IPS-18a (cell line): ENCODE results near the gene ZNF200.

Experiments used
- H3K27ac ChIP-seq: one replicate; pipeline ENCODE4 v1.5.1; 2013; ENCODE audit warnings: low read length
- H3K27me3 ChIP-seq: one replicate; pipeline ENCODE4 v1.6.1; 2013; ENCODE audit warnings: mild to moderate bottlenecking, low read length; ENCODE audit not compliant: control insufficient read depth, insufficient read depth
- H3K36me3 ChIP-seq: one replicate; pipeline ENCODE4 v1.6.1; 2013; ENCODE audit warnings: low read depth, low read length; ENCODE audit not compliant: control insufficient read depth
- H3K4me1 ChIP-seq: one replicate; pipeline ENCODE4 v1.6.1; 2013; ENCODE audit warnings: low read depth, low read length; ENCODE audit not compliant: control insufficient read depth
- H3K4me3 ChIP-seq: one replicate; pipeline ENCODE4 v1.5.1; 2013; ENCODE audit warnings: low read length
- H3K9ac ChIP-seq: one replicate; pipeline ENCODE4 v1.6.1; 2013; ENCODE audit warnings: mild to moderate bottlenecking, low read length, moderate library complexity
- H3K9me3 ChIP-seq: one replicate; pipeline ENCODE4 v1.6.1; 2013; ENCODE audit warnings: low read depth, low read length; ENCODE audit not compliant: control insufficient read depth

The ZNF200 gene

GRCh38 chr16:3193221-3194212, 41.4 kb downstream of the ZNF200 start:
- Histone ChIP-seq H3K4me1 (peaks cover 16% of the 10 kb centered on the region), H3K9me3 (no peaks in the 10 kb centered on the region), H3K9ac (no peak overlapping the region), H3K27me3 (peaks cover 34% of the 10 kb centered on the region), H3K4me3 (no peak overlapping the region), H3K36me3 (no peaks in the 10 kb centered on the region), H3K27ac (no peak overlapping the region)

GRCh38 chr16:3192476-3193019, 42.4 kb downstream of the ZNF200 start:
- Histone ChIP-seq H3K9ac (no peak overlapping the region), H3K9me3 (no peaks in the 10 kb centered on the region), H3K4me1 (peaks cover 16% of the 10 kb centered on the region), H3K27ac (no peak overlapping the region), H3K27me3 (peaks cover 38% of the 10 kb centered on the region), H3K4me3 (no peak overlapping the region), H3K36me3 (no peaks in the 10 kb centered on the region)

- no peaks in the 10 kb centered on the region for H3K36me3 ChIP-seq
- H3K4me3 ChIP-seq: peak overlapping the region; percentile 82
- no peak overlapping the region for H3K27ac ChIP-seq
- no peaks in the 10 kb centered on the region for H3K9me3 ChIP-seq
- peaks cover 52% of the 10 kb centered on the region for H3K27me3 ChIP-seq
- no peak overlapping the region for H3K9ac ChIP-seq
- peaks cover 16% of the 10 kb centered on the region for H3K4me1 ChIP-seq
Measured at GRCh38 chr16:3190949-3191353, 44.0 kb downstream of the ZNF200 start.

- H3K9ac ChIP-seq: no peak overlapping the region
- no peaks in the 10 kb centered on the region for H3K36me3 ChIP-seq
- peak overlapping the region; percentile 82 for H3K4me3 ChIP-seq
- peaks cover 16% of the 10 kb centered on the region for H3K4me1 ChIP-seq
- H3K27ac ChIP-seq: no peak overlapping the region
- H3K9me3 ChIP-seq: no peaks in the 10 kb centered on the region
- H3K27me3 ChIP-seq: peaks cover 53% of the 10 kb centered on the region
Measured at GRCh38 chr16:3189869-3190268, 45.1 kb downstream of the ZNF200 start.

- H3K27me3 ChIP-seq: peaks cover 53% of the 10 kb centered on the region
Measured at GRCh38 chr16:3188925-3189825, 45.8 kb downstream of the ZNF200 start.

GRCh38 chr16:3188675-3188924, 46.4 kb downstream of the ZNF200 start:
- no peak overlapping the region for H3K27ac ChIP-seq
- no peaks in the 10 kb centered on the region for H3K9me3 ChIP-seq
- no peaks in the 10 kb centered on the region for H3K36me3 ChIP-seq
- peak overlapping the region; percentile 82 for H3K4me3 ChIP-seq
- peak overlapping the region; percentile 28 for H3K9ac ChIP-seq
- peaks cover 56% of the 10 kb centered on the region for H3K27me3 ChIP-seq
- H3K4me1 ChIP-seq: peaks cover 16% of the 10 kb centered on the region

More at GRCh38 chr16:3188925-3189825, 45.8 kb downstream of the ZNF200 start:
- peak overlapping the region; percentile 28 for H3K9ac ChIP-seq
- no peaks in the 10 kb centered on the region for H3K36me3 ChIP-seq
- peaks cover 16% of the 10 kb centered on the region for H3K4me1 ChIP-seq
- no peaks in the 10 kb centered on the region for H3K9me3 ChIP-seq
- peak overlapping the region; percentile 82 for H3K4me3 ChIP-seq
- no peak overlapping the region for H3K27ac ChIP-seq

- Histone ChIP-seq H3K27ac (no peak within 1 kb of the TSS), H3K4me3 (peak within 1 kb of the TSS; percentile 82), H3K36me3 (no peaks in the 10 kb centered on the region), H3K9ac (peak within 1 kb of the TSS; percentile 28), H3K27me3 (peaks cover 61% of the 10 kb centered on the region), H3K4me1 (peaks cover 16% of the 10 kb centered on the region), H3K9me3 (no peaks in the 10 kb centered on the region)
Measured at GRCh38 chr16:3187798-3188674, 46.9 kb downstream of the ZNF200 start, which contains the start of gene OR1F1. OR1F1 (plus strand) TSS chr16:3188204.

- H3K36me3 ChIP-seq: no peaks in the 10 kb centered on the region
- H3K4me3 ChIP-seq: peak overlapping the region; percentile 43
- no peaks in the 10 kb centered on the region for H3K9me3 ChIP-seq
- no peak overlapping the region for H3K27ac ChIP-seq
- H3K27me3 ChIP-seq: peaks cover 71% of the 10 kb centered on the region
- peaks cover 16% of the 10 kb centered on the region for H3K4me1 ChIP-seq
- no peak overlapping the region for H3K9ac ChIP-seq
Measured at GRCh38 chr16:3186946-3187690, 47.8 kb downstream of the ZNF200 start.

- H3K4me1 ChIP-seq: no peaks in the 10 kb centered on the region
- H3K27ac ChIP-seq: no peak overlapping the region
- H3K9me3 ChIP-seq: no peaks in the 10 kb centered on the region
- no peaks in the 10 kb centered on the region for H3K36me3 ChIP-seq
- peaks cover 59% of the 10 kb centered on the region for H3K27me3 ChIP-seq
- H3K4me3 ChIP-seq: peak overlapping the region; percentile 82
- no peak overlapping the region for H3K9ac ChIP-seq
Measured at GRCh38 chr16:3183445-3184139, 51.4 kb downstream of the ZNF200 start.
